Psoas muscle (tissue), 8 donors: ENCODE results near the gene ELFN2. TPM values are rescaled to one million over a fixed set of nuclear protein-coding genes. Genes with fewer than 3 reads are reported as not detected.

Source experiments
- ATAC-seq, 4 donors: fragments of 200-7000 bp; cut with Tn5 transposase; one replicate each; pipeline ENCODE4 v1.9.1; 2020; ENCODE audit warnings: moderate library complexity in 3 of 4, mild to moderate bottlenecking in 2 of 4
- DNase-seq, 2 donors: peaks; one replicate each; pipeline ENCODE4 v3.0.0-alpha.2; 2020
- H3K27ac ChIP-seq: fragments of 200-600 bp; one replicate; pipeline ENCODE4 v1.8.0; 2022
- H3K27me3 ChIP-seq, 3 donors: fragments of 200-600 bp in 1 of 3; one replicate each; pipeline versions ENCODE4 v1.6.1 to v1.8.0; 2013 to 2022; ENCODE audit warnings: low read length in 2 of 3, mild to moderate bottlenecking in 2 of 3, moderate library complexity in 1 of 3; ENCODE audit not compliant: insufficient read depth in 3 of 3
- H3K36me3 ChIP-seq, 2 donors: fragments of 200-600 bp in 1 of 2; one replicate each; pipeline versions ENCODE4 v1.6.1 to v1.8.0; 2013 to 2022; ENCODE audit warnings: low read depth in 1 of 2, mild to moderate bottlenecking in 1 of 2, moderate library complexity in 1 of 2; ENCODE audit not compliant: insufficient read depth in 1 of 2
- H3K4me1 ChIP-seq: fragments of 200-600 bp; one replicate; pipeline ENCODE4 v1.8.0; 2022
- H3K4me3 ChIP-seq: fragments of 200-600 bp; one replicate; pipeline ENCODE4 v1.8.0; 2022; ENCODE audit warnings: mild to moderate bottlenecking
- H3K9me3 ChIP-seq: fragments of 200-600 bp; one replicate; pipeline ENCODE4 v1.8.0; 2022
- WGBS, 3 donors: extraction: QIAGEN DNeasy Blood & Tissue Kit; methylation state at CpG; one replicate each; pipeline versions ENCODE4 v1.1.6 to v1.1.7; 2013; 5-methylcytosine and 5-hydroxymethylcytosine counted together
- intact Hi-C, 2 donors: fragments of 100-400 bp; cut with DNase I; formaldehyde crosslinking; loops; one replicate each; pipeline versions ENCODE4 v1.11.0 to v1.14.2; 2022
- polyA plus RNA-seq, 3 donors: library from polyadenylated mRNA; stranded (reverse); fragments of 200-250 nt; gene quantifications; one replicate each; pipeline ENCODE4 v1.2.3, GENCODE V29; 2013
- total RNA-seq, 4 donors: library from RNA; stranded (reverse); fragmentation: NEBNext Ultra II Directional in 2 of 4; extraction: Animal tissue kit (Norgen Biotek cat#: 25700) in 2 of 4; gene quantifications; one replicate each; pipeline versions ENCODE4 v1.2.1 to v1.2.4, GENCODE V29; 2021 to 2023
- TF ChIP-seq, protein P1 (sequence below): fragments of 200-600 bp; IDR thresholded peaks from one replicate; pipeline ENCODE4 v1.8.0; 2022; ENCODE audit warnings: antibody characterized with exemption
- donor health status: healthy with polysubstance abuse.
- donor health status: DM: no; HTN: no; CAD: no; lungs with moderate emphysema.
- donor health status: Bipolar disorder and iron deficiency.
- donor health status: healthy.
- donor health status: DM: yes; HTN: yes; CAD: no.
- donor health status: DM: no; HTN: no; CAD: no.
- donor health status: DM: no; HTN: no; CAD: no.
- donor health status: DM: yes; HTN: yes; CAD: no.

Gene ELFN2
- total and polyA plus RNA-seq, 7 donors = 0.01 to 0.05 (median 0.01) TPM; not detected in 4

DNA sequence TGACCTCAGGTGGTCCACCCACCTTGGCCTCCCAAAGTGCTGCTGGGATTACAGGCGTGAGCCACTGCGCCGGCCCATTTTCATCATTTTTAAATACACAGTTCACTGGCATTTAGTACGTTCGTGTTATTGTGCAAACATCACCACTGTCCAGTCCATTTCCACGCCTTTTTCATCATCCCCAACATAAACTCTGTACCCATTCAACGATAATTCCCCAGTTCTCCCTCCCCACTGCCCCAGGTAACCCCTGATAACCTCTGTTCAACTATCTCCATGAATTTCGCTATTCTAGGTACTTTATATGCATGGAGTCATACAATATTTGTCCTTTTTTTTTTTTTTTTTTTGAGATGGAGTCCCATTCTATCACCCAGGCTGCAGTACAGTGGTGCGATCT, 18.2 kb upstream of the ELFN2 start:
- WGBS, 3 donors = 87 to 94% (median 89%) methylated on average over 9 of the region's 9 CpGs
- H3K4me3 ChIP-seq = no peak overlapping the region
- H3K9me3 ChIP-seq = no peaks in the 10 kb centered on the region
- H3K27me3 ChIP-seq = peaks cover 0 to 41% (median 7%) of the 10 kb centered on the region in 3 donors
- TF ChIP-seq, protein P1, sequence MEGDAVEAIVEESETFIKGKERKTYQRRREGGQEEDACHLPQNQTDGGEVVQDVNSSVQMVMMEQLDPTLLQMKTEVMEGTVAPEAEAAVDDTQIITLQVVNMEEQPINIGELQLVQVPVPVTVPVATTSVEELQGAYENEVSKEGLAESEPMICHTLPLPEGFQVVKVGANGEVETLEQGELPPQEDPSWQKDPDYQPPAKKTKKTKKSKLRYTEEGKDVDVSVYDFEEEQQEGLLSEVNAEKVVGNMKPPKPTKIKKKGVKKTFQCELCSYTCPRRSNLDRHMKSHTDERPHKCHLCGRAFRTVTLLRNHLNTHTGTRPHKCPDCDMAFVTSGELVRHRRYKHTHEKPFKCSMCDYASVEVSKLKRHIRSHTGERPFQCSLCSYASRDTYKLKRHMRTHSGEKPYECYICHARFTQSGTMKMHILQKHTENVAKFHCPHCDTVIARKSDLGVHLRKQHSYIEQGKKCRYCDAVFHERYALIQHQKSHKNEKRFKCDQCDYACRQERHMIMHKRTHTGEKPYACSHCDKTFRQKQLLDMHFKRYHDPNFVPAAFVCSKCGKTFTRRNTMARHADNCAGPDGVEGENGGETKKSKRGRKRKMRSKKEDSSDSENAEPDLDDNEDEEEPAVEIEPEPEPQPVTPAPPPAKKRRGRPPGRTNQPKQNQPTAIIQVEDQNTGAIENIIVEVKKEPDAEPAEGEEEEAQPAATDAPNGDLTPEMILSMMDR = no peak
- intact Hi-C loops = no loop called here
- H3K36me3 ChIP-seq = no peaks in the 10 kb centered on the region
- H3K4me1 ChIP-seq = no peaks in the 10 kb centered on the region
- H3K27ac ChIP-seq = no peak overlapping the region
- no peak for ATAC-seq
- no peak for DNase-seq

DNA sequence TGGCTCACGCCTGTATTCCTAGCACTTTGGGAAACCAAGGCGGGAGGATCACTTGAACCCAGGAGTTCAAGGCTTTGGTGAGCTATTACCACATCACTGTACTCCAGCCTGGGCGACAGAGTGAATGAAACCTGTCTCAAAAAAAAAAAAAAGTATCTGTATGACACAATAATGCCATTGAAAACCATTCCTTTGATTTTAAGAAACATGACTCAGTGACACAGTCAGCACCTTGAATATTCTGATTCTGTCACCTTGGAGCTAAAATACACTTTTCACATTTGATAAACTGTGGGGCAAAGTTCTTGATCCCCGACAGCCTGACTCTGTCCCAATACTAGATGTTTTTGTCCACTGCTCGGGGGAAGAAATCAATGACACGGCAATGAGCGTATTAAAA, 16.7 kb upstream of the ELFN2 start:
- H3K4me1 ChIP-seq = no peaks in the 10 kb centered on the region
- TF ChIP-seq, protein P1 = no peak
- ATAC-seq = no peak
- peaks cover 0 to 42% (median 4%) of the 10 kb centered on the region in 3 donors for H3K27me3 ChIP-seq
- no peak for DNase-seq
- H3K9me3 ChIP-seq = no peaks in the 10 kb centered on the region
- H3K36me3 ChIP-seq = no peaks in the 10 kb centered on the region
- H3K4me3 ChIP-seq = no peak overlapping the region
- no peak overlapping the region for H3K27ac ChIP-seq
- intact Hi-C loops = no loop called here
- WGBS, 3 donors = 47 to 68% (median 52%) methylated on average over 7 of the region's 7 CpGs

DNA sequence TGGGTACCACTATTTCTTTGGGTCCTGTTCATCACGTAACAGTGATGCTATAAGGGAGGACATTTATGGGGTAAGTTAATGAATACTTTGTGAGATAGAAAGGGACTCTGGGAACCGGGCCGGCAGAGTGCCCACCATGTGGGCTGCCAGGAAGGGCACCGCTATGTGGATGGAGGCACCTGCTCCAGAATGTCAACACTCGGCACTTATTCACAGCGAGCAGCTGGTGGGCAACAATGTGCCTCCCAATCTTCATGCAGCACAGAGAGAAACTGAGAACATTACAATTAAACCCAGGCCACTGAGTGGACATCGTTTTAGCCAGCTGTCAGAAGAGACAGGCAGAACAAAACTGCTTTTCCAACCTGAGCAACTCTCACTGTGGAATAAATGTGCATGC, 15.8 kb upstream of the ELFN2 start:
- intact Hi-C loops = no loop called here
- H3K27ac ChIP-seq = no peak overlapping the region
- H3K4me3 ChIP-seq = no peak overlapping the region
- no peaks in the 10 kb centered on the region for H3K4me1 ChIP-seq
- DNase-seq (no peak), ATAC-seq (no peak)
- H3K9me3 ChIP-seq = no peaks in the 10 kb centered on the region
- TF ChIP-seq, protein P1 = no peak
- no peaks in the 10 kb centered on the region for H3K36me3 ChIP-seq
- H3K27me3 ChIP-seq = peaks cover 0 to 36% (median 4%) of the 10 kb centered on the region in 3 donors
- 33 to 52% (median 33%) methylated on average over 7 of the region's 7 CpGs for WGBS, 3 donors

DNA sequence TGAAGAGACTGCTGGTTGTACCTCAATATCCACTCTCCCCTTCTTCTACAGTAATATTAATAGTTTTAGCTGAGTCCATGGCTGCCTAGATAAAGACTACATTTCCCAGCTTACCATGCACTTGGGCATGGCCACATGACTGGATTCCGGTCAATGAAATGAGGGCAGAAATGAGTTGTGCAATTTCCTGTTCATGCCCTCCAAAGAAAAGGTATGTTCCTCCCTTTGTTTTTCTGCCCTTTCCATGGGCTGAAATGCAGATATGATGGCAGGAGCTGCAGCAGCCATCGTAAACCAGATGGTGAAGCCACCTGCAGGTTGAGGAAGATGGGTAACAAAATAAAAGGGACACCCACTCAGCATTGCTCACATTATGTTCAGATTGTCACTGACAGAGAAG, 15.3 kb upstream of the ELFN2 start:
- DNase-seq = no peak
- ATAC-seq = no peak
- intact Hi-C loops = no loop called here
- Histone ChIP-seq H3K4me3 (no peak overlapping the region), H3K27ac (no peak overlapping the region), H3K9me3 (no peaks in the 10 kb centered on the region), H3K36me3 (no peaks in the 10 kb centered on the region), H3K4me1 (no peaks in the 10 kb centered on the region), H3K27me3 (peaks cover 0 to 35% (median 8%) of the 10 kb centered on the region in 3 donors)
- TF ChIP-seq, protein P1 = no peak
- 56 to 61% (median 61%) methylated on average over 2 of the region's 2 CpGs for WGBS, 3 donors

DNA sequence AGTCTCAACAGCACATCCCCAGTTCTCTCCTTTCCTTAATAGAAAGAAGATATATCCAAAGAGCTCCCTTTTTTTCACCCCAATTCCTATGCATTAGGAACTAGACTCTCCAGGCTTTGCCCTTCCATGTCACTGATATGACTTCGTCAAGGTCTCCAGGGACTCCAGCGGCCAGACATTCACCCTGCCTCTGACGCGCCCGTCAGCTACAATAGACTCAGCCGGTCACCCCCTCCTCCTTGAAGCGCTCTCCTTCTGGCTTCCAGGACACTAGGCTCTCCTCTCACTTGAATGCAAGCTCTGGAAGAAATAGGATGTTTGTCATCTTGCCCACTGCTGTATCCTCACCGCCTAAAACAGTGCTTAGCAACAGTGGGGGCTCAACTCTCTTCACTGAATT, 14.9 kb upstream of the ELFN2 start:
- H3K27ac ChIP-seq = no peak overlapping the region
- TF ChIP-seq, protein P1 = no peak
- DNase-seq (no peak), ATAC-seq (no peak)
- H3K36me3 ChIP-seq = no peaks in the 10 kb centered on the region
- peaks cover 0 to 34% (median 9%) of the 10 kb centered on the region in 3 donors for H3K27me3 ChIP-seq
- intact Hi-C loops = no loop called here
- WGBS, 3 donors = 43 to 53% (median 49%) methylated on average over 8 of the region's 8 CpGs
- no peaks in the 10 kb centered on the region for H3K4me1 ChIP-seq
- no peaks in the 10 kb centered on the region for H3K9me3 ChIP-seq
- H3K4me3 ChIP-seq = no peak overlapping the region
